ENCODE measurements around the gene HOXA7. TPM values are rescaled to one million over a fixed set of nuclear protein-coding genes. Genes with fewer than 3 reads are reported as not detected.

The HOXA7 gene
- total and polyA plus RNA-seq, 11 donors: 0.29 TPM; not detected in 10

DNA sequence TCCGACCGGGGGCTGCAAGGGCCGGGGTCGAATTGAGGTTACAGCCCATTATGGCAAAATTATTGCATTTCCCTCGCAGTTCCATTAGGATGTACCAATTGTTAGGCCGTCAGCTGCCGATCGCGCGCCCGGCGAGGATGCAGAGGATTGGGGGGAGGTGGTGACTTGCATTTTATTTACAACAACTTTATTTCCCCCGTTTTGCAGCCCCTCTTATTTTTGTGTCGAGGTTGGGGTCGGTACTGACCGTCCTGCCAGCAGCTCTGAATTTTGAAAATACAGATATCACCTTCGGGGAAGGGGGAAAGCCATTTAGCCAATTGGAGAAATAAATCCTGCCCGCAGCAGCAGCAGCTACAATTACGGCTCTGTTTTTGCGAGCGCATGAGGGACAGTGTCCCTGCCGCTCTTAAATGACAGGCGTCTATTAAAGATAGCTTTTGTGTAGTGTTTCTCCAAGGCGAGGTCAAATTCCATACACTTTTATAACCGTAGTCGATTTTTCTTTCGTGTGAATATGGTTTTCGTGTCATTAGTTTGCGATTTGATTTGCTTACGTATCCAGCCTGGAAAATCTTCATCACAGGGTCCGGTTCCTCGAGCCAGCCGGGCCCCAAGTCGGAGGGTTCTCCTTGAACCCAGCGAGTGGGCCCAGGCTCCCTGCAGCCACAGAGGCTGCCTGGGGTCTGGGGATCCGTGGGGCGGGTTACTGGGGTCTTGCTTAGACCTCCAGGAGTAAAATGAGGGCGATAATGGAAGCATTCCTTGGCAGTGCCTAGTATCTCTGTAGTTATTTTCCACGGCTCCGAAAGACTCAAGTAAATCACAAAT is 12.3 kb downstream of the HOXA7 start:
- 16 to 33% (median 24%) methylated on average over 39 to 40 of the region's 40 CpGs for WGBS, 4 donors

DNA sequence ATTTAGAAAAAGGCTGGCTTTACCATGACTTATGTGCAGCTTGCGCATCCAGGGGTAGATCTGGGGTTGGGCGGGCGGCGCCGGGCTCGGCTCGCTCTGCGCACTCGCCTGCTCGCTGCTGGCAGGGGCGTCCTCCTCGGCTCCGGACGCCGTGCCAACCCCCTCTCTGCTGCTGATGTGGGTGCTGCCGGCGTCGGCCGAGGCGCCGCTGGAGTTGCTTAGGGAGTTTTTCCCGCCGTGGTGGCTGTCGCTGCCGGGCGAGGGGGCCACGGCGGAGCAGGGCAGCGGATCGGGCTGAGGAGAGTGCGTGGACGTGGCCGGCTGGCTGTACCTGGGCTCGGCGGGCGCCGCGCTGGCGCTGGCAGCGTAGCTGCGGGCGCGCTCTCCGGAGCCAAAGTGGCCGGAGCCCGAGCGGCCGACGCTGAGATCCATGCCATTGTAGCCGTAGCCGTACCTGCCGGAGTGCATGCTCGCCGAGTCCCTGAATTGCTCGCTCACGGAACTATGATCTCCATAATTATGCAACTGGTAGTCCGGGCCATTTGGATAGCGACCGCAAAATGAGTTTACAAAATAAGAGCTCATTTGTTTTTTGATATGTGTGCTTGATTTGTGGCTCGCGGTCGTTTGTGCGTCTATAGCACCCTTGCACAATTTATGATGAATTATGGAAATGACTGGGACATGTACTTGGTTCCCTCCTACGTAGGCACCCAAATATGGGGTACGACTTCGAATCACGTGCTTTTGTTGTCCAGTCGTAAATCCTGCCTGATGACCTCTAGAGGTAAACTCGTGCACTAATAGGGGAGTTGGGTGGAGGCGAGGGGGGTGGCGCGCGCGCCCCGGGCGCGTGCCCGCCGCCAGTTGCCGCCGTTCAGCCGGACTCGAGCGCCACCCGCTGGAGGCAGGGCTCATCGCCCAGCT is 13.2 kb downstream of the HOXA7 start, which contains the start of gene HOXA5:
Gene HOXA5 (minus strand): TSS at position 659 of the 927 bp plus-strand sequence. CDS start 74 bp downstream, at position 585.
- H3K4me1 ChIP-seq: peaks cover 0 to 53% (median 13%) of the 10 kb centered on the region in 12 donors
- DNase-seq (peak in 1 of 5 donors; percentile 60), ATAC-seq (peak in 3 of 4 donors; percentile 40 to 73 (median 52))
- peaks cover 79 to 100% (median 99%) of the 10 kb centered on the region in 9 donors for H3K27me3 ChIP-seq
- peak in 1 of 2 donors; percentile 74 for TF ChIP-seq POLR2A (IDR thresholded peaks at IDR 0.05)
- TF ChIP-seq, protein P1, sequence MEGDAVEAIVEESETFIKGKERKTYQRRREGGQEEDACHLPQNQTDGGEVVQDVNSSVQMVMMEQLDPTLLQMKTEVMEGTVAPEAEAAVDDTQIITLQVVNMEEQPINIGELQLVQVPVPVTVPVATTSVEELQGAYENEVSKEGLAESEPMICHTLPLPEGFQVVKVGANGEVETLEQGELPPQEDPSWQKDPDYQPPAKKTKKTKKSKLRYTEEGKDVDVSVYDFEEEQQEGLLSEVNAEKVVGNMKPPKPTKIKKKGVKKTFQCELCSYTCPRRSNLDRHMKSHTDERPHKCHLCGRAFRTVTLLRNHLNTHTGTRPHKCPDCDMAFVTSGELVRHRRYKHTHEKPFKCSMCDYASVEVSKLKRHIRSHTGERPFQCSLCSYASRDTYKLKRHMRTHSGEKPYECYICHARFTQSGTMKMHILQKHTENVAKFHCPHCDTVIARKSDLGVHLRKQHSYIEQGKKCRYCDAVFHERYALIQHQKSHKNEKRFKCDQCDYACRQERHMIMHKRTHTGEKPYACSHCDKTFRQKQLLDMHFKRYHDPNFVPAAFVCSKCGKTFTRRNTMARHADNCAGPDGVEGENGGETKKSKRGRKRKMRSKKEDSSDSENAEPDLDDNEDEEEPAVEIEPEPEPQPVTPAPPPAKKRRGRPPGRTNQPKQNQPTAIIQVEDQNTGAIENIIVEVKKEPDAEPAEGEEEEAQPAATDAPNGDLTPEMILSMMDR (IDR thresholded peaks at IDR 0.05): peak; percentile 14 to 59 (median 43)
- peak within 1 kb of the TSS; percentile 18 to 69 (median 48) for H3K4me3 ChIP-seq
- intact Hi-C loops (cut with DNase I): loop anchor here in 3 of 10 donors (5.0 kb wide), 3 partner anchors 286 to 461 kb away; no protein-coding TSS in a partner anchor
- 9 to 12% (median 11%) methylated on average over 55 to 86 of the region's 86 CpGs for WGBS, 4 donors
- H3K27ac ChIP-seq: peak within 1 kb of the TSS in 3 of 12 donors; percentile 30 to 61 (median 35)
- no peaks in the 10 kb centered on the region for H3K9me3 ChIP-seq
- no peaks in the 10 kb centered on the region for H3K36me3 ChIP-seq

More for the DNA sequence above, 12.3 kb downstream of the HOXA7 start:
- Histone ChIP-seq H3K36me3 (no peaks in the 10 kb centered on the region), H3K27ac (peak overlapping the region in 1 of 12 donors; percentile 61), H3K27me3 (peaks cover 85 to 100% (median 99%) of the 10 kb centered on the region in 9 donors), H3K4me3 (peak overlapping the region in 6 of 12 donors; percentile 40 to 69 (median 50)), H3K9me3 (no peaks in the 10 kb centered on the region), H3K4me1 (peaks cover 0 to 57% (median 14%) of the 10 kb centered on the region in 12 donors)
- DNase-seq (no peak), ATAC-seq (no peak)
- TF ChIP-seq POLR2A (IDR thresholded peaks at IDR 0.05): no peak
- TF ChIP-seq, protein P1 (IDR thresholded peaks at IDR 0.05): no peak
- intact Hi-C loops (cut with DNase I): loop anchor here in 3 of 10 donors (5.0 kb wide), 3 partner anchors 287 to 462 kb away; no protein-coding TSS in a partner anchor

DNA sequence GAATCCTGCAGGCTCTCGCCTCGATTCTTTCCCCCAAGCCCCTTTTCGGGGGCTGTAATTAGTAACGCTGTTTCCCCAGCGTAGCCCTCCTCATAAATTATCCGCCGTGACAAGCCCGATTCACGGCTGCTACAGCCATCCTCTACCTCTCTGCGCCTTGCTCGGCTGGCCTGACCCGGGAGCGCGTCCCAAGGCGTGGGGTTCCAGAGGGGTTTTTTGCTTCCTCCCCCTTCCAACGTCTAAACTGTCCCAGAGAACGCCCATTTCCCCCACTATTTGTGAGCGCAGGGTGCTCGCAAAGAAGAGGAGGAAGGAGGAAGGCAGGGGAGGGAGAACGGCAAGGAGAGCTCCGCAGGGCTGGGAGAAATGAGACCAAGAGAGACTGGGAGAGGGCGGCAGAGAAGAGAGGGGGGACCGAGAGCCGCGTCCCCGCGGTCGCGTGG is 13.9 kb downstream of the HOXA7 start:
- peaks cover 0 to 46% (median 9%) of the 10 kb centered on the region in 12 donors for H3K4me1 ChIP-seq
- no peaks in the 10 kb centered on the region for H3K9me3 ChIP-seq
- no peaks in the 10 kb centered on the region for H3K36me3 ChIP-seq
- WGBS, 4 donors: 6 to 12% (median 7%) methylated on average over 29 of the region's 29 CpGs
- H3K4me3 ChIP-seq: peak overlapping the region; percentile 18 to 69 (median 48)
- H3K27ac ChIP-seq: peak overlapping the region in 2 of 12 donors; percentile 35 to 61
- intact Hi-C loops (cut with DNase I): loop anchor here in 3 of 10 donors (5.0 kb wide), 3 partner anchors 285 to 460 kb away; no protein-coding TSS in a partner anchor
- ATAC-seq (no peak), DNase-seq (no peak)
- TF ChIP-seq POLR2A (IDR thresholded peaks at IDR 0.05): no peak
- TF ChIP-seq, protein P1 (IDR thresholded peaks at IDR 0.05): no peak
- peaks cover 73 to 100% (median 97%) of the 10 kb centered on the region in 9 donors for H3K27me3 ChIP-seq

Data from heart left ventricle (tissue), 16 donors.